Fibroblast of skin of right biceps (primary cell): ENCODE measurements around the gene SPG7.
A peak's percentile ranks its signal among the peaks of the same experiment; 100 is the strongest.
"Not testable (repeated sequence)": the region's sequence is repeated elsewhere in the genome, so short reads cannot be mapped to it uniquely, and the experiment has no call there.

ENCODE experiments used
- DNase-seq: peaks from one replicate; pipeline ENCODE4 v3.0.0-alpha.2; 2013

Gene SPG7

GRCh38 chr16:89565506-89566372 lies 57.5 kb downstream of the SPG7 start:
- DNase-seq: peak; percentile 42

GRCh38 chr16:89567656-89568594 lies 59.7 kb downstream of the SPG7 start:
- no peak for DNase-seq

- no peak for DNase-seq
Measured at GRCh38 chr16:89569506-89570341, 61.5 kb downstream of the SPG7 start.

DNA sequence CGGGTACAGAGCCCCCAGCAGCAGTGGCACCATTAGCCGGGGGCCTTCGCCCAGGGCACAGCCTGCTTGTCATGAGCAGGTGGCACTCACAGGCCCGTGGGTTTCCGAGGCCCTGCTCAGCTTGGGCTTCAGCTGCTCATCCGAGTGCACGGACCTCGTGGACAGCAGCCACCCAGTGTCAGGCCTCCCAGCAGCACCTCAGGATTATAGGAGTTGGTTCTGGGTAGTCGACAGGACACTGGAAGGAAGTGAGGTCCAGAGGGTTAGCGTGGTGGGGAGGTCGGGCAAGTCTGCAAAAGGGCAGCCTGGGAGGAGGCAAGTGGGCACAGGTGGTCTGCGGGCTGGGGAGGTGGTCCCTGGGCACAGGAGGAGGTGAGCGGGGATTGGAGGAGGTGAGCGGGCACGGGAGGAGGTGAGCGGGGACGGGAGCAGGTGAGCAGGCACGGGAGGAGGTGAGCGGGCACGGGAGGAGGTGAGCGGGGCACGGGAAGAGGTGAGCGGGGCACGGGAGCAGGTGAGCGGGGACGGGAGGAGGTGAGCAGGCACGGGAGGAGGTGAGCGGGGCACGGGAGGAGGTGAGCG lies 62.2 kb downstream of the SPG7 start:
- no peak for DNase-seq

DNA sequence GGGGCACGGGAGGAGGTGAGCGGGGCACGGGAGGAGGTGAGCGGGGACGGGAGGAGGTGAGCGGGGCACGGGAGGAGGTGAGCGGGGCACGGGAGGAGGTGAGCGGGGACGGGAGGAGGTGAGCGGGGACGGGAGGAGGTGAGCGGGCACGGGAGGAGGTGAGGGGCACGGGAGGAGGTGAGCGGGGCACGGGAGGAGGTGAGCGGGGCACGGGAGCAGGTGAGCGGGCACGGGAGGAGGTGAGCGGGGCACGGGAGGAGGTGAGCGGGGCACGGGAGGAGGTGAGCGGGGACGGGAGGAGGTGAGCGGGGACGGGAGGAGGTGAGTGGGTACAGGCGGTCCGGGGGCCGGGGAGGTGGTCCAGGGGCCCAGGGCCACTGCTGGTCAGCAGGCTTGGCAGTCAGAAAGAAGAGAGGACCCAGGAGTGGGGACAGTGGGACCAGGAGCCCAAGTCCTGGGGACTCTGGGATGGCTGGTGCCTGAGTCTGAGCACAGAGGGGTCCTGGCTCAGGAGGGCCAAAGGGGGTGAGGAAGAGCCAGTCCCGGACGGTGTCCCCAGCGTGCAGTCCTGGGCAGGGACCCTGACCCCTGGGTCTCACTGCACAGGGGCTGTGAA lies 62.9 kb downstream of the SPG7 start:
- DNase-seq: not testable (repeated sequence)

DNA sequence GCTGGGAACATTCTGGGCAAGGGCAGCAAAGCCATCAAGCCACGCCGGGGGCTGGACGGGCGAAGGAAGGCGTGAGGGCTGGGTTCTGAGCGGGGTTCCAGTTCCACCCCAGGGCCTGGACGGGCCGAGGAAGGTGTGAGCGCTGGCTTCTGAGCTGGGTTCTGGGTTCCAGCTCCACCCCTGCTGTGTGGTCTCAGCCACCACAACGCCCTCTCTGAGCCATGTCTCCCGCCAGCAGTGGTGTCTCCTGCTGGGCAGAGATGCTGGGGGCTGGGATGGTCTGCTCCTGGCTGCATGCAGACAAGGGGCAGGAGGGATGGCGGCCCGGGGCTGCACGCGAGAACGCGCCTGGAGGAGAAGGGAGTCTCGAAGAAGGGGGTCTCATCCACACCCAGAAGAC lies 63.4 kb downstream of the SPG7 start:
- no peak for DNase-seq

DNA sequence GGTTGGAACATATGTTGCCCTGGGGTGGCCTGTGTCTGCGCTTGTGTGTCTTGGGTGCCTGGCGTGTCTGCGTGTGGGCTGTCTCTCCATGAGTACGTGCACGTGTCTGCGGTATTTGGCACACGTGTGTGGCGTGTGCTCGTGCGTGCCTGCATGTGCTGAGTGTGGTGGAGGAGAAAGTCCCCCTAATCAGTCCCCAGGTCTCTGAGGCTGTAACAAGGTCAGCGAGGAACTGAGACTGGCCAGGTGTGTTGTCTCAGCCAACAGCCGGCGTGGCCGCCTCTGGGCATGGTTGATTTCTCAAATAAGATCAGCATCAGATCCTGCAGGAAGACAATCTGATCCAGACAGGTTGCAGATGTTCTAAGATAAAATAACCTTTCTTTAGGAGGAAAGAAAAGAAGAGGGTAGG lies 63.9 kb downstream of the SPG7 start:
- DNase-seq: peak; percentile 33

DNA sequence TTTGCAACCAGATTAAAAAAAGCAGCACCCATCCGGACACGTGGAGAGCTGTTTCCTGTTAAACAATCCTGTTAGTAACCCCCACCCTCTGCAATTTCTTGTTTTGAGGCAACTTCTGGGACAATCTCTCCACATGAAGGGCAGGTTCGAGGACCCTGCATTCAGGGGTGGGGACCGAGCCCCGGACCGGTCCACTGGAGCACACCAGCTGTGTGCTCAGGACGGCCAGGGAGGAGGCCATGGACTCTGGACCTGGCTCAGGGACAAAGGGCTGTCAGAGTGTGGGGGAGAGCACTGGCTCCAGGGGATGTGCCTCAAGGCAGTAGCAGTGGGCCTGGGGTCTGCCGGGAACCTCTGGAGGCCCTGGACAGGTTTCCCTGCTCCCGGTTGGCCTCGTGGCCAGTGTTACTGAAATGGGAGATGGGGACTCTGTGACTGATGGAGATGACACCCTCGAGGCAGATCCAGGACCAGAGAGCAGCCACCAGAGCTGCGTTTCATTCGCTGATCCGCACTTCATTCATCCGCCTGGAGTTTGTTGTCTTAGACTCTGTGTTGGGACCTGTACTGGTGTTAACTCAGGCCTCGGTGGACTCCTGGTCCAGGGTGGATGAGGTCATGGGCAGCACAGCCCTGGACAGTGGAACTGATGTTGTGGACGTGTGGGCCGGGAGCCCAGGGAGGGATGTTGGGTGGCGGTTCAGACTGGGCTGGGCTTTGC lies 64.4 kb downstream of the SPG7 start:
- DNase-seq: no peak

DNA sequence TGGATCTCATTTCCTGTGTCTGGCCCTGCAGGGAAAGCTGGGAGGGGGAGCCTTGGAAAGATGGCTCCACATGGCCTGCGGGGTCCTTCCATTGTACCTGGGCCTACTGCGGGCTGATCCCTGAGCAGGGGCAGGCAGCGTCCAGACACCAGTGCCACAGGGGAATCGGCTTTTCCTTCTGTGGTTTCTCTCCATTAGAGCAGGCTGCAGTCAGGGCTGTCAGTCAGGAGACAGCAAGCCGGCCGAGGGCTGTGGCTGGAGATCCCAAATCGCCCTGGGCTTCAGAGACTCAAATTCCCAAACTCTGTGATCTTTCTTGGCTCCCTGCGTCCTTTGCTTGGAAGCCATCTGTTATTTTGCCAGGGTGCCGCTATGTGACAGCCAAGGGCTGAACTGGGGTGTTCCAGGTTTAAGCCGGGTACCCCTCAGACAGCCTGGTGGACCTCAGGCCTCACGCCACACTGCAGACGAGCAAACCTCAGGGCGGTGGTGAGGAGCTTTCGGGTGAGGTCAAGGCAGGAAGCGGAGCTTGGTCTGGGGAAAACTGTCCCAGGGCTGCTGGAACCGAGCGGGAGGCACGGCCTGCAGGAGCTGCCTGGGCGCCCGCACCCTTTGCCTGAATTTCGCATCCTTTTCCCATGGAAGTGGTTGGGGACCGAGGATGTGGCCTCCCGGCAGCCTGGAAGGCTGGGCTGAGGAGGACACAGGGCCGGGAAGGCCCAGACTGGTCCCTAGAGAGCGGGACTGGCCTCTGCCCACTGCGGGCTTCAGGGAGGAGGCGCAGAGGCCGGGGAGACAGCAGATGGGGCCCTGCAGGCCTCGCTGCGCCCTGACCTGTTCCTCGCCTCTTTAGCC lies 65.8 kb downstream of the SPG7 start:
- DNase-seq: no peak

DNA sequence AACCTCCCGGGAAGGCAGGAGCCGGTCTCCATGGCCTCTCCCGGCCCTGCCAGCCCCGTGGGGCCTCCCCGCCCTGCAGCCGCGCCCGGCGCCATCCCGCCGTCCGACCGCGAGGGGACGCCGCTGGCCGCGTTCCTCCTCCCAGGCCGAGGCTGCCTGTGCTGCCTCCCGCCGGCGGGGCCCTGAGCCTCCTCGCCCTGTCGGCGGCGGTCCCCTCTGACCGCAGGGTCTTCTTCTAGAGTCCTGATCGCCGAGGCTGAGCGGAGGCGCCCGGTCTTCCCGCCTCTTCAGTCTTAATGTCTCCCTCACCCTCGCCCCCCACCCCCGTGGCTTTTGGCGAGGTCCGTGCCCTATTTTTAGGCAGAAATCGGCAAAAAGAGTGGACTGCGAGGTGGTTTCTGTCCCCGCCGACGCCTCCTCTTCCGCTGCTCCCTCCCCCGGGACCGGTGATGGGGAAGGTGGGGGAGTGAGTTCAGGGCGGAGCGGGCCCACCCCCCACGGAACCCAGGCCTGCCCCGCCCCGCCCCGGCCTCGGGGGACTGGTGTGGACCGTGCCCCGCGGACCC lies 66.6 kb downstream of the SPG7 start:
- DNase-seq: peak; percentile 75

DNA sequence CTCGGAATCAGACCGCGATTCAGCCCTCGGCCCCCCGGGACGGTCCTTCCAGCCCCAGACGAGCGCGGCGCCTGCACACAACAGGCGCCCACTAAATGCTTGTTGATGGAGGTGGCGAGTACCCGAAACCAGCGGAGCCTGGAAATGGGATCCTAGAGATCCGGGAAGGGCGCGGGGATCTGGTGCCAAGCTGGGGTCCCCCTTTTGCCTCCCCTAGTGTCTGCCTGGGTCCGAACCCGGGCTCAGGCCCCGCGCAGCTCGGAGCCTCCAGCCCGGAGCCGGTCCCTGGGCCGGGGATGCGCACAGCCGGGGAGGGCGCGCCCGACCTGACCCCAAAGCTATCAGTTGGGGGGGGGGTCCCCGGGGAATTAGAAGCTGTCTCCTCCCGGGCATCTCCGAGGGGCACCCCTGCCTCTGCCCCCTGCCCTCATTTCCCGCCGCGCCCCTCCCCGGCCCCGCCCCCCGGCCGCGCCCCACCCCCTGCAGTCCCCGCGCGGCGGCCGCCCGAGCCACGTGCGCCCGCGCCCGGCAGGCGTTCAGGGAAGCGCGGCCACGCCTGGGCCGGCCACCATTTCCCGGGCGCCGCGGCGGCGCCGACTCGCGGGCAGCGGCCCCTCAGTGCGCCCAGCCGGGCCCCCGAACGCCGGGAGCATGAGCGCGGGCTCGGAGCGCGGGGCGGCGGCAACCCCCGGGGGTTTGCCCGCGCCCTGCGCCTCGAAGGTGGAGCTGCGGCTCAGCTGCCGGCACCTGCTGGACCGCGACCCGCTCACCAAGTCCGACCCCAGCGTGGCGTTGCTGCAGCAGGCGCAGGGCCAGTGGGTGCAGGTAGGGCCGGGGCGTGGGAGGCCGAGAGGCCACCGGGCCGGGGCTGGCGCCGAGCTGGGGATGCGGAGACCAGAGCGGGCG lies 67.3 kb downstream of the SPG7 start, which contains the start of gene CPNE7:
TSS of gene CPNE7 (plus strand) at position 512 of the 906 bp plus-strand sequence. CDS start at position 652, 140 bp downstream.
- DNase-seq: peak; percentile 18

GRCh38 chr16:89576153-89577054 lies 68.2 kb downstream of the SPG7 start:
- no peak for DNase-seq

- no peak for DNase-seq
Measured at GRCh38 chr16:89577055-89577759, 69.0 kb downstream of the SPG7 start.

DNA sequence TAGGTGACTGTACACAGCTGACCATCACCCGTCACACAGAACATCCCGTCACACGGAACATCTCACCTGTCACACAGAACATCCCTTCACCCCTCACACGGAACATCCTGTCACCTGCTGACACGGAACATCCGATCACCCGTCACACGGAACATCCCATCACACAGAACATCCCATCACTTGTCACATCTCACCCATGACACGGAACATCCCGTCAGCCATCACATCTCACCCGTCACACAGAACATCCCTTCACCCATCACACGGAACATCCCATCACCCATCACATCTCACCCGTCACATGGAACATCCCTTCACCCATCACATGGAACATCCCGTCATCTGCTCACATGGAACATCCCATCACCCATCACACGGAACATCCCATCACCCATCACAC lies 71.1 kb downstream of the SPG7 start:
- DNase-seq: no peak

- DNase-seq: peak; percentile 98
Measured at GRCh38 chr16:89581045-89581695, 73.0 kb downstream of the SPG7 start.

GRCh38 chr16:89581861-89582563 lies 73.8 kb downstream of the SPG7 start:
- DNase-seq: peak; percentile 52
